OCI-LY1 (cell line): ENCODE results near the gene LTBP1.

Experiments used
- CTCF ChIP-seq: fragments of 200-600 bp; sonication (generic), shearing (Covaris generic); IDR thresholded peaks from 2 replicates; pipeline ENCODE4 v1.5.1; 2017; ENCODE audit warnings: mild to moderate bottlenecking, antibody characterized with exemption, low read length, moderate library complexity, mixed read lengths
- EZH2 ChIP-seq: fragments of 200-600 bp; sonication (generic), shearing (Covaris generic); IDR thresholded peaks from 2 replicates; pipeline ENCODE4 v1.8.0; 2017; ENCODE audit warnings: borderline replicate concordance, mixed run types, mild to moderate bottlenecking, antibody characterized with exemption, low read length, moderate library complexity, mixed read lengths

GRCh38 chr2:33184041-33184440 lies 237.3 kb downstream of the LTBP1 start:
- no peak for TF ChIP-seq CTCF
- no peak for TF ChIP-seq EZH2
